ENCODE measurements around the gene GPR152. TPM values are rescaled to one million over a fixed set of nuclear protein-coding genes. Genes with fewer than 3 reads are reported as not detected.

The GPR152 gene
- total and polyA plus RNA-seq, 2 of the 8 experiments (the other 6 are each of a cell fraction or from before 2014, with no cell fraction given), result not detected

DNA sequence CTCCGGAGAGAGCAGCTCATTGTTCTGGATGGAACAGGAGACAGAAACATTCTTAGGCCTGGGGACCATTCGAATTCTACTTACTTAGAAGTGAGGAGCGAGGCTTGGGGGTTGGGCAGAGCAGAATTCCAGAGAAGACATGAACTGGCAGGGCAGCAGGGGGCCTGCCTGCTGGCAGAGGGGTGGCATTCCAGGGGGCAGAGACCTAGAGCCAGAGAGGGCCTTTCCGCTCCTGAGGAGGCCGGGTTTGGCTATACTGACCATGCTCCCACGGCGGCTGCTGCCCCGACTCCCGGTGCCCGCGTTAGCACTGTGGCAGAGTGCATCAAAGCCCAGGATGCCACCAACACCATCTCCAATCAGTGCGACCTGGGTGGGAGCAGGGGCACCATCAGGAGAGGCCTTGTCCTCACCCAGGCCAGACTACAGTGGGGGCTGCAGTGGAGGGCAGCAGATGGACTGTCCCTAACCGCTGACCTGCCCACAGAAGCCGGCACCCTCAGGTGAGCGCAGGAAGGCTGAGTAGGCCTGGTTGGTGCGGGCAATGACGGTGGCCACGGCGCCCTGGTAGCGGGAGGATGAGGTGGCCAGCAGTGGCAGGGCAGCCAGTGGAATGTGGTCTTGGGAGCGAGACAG lies 45.2 kb upstream of the GPR152 start:
- no peak overlapping the region for H2AK5ac ChIP-seq (ENCODE audit: low read depth, low read length)
- H2BK12ac ChIP-seq (ENCODE audit: low read depth, low read length), result no peak overlapping the region
- H2BK15ac ChIP-seq (ENCODE audit: low read length), result no peak overlapping the region
- peaks cover 0 to 17% (median 8%) of the 10 kb centered on the region in 4 experiments; a peak in 6 of 8 replicates for H3K36me3 ChIP-seq (ENCODE audit: control insufficient read depth in 2 of 4, insufficient read depth in 4 of 4, low read length in 3 of 4)
- no peak overlapping the region; the same call in 1 of the 2 replicates for H2BK5ac ChIP-seq (ENCODE audit: low read depth, low read length)
- H2AFZ ChIP-seq (ENCODE audit: low read length), result no peak overlapping the region
- H3K79me2 ChIP-seq (ENCODE audit: control insufficient read depth in 1 of 2, insufficient read depth in 2 of 2, low read length in 2 of 2), result no peaks in the 10 kb centered on the region
- WGBS, 2 experiments (ENCODE audit: extremely low coverage in 1 of 2, insufficient coverage in 1 of 2, insufficient read length in 1 of 2, insufficient replicate concordance in 2 of 2, low coverage in 1 of 2, low lambda C conversion rate in 2 of 2, missing lambda C conversion rate in 1 of 2), result 95% methylated on average over 21 of the region's 21 CpGs; no CpG with 5 or more reads in 1 of the 2 experiments
- H3K23me2 ChIP-seq (ENCODE audit: low read depth, low read length), result peaks cover 2% of the 10 kb centered on the region; the same call in 1 of the 2 replicates
- no peak overlapping the region for H4K8ac ChIP-seq (ENCODE audit: extremely low read depth, insufficient read depth, low read length)
- H3K14ac ChIP-seq (ENCODE audit: insufficient read length), result no peak overlapping the region
- no peak overlapping the region for H2BK120ac ChIP-seq (replicated peaks; ENCODE audit: low read depth, low read length)
- no peak for FAIRE-seq
- TF ChIP-seq TEAD4 (IDR thresholded peaks at IDR 0.05; ENCODE audit: low read depth, low read length) (no peak), EZH2 (IDR thresholded peaks at IDR 0.05; ENCODE audit: low read depth, low read length, severe bottlenecking) (no peak), CREB1 (IDR thresholded peaks at IDR 0.05) (no peak), KDM1A (IDR thresholded peaks at IDR 0.05; ENCODE audit: borderline replicate concordance, low read length) (no peak), CBX8 (IDR thresholded peaks at IDR 0.05; ENCODE audit: borderline replicate concordance, low read depth, low read length) (no peak), CHD1 (IDR thresholded peaks at IDR 0.05; ENCODE audit: low read depth, low read length) (no peak), BACH1 (IDR thresholded peaks at IDR 0.05; ENCODE audit: low read length) (no peak), JUN (IDR thresholded peaks at IDR 0.05; ENCODE audit: low read depth, low read length) (no peak), CTBP2 (IDR thresholded peaks at IDR 0.05; ENCODE audit: borderline replicate concordance, insufficient read depth, insufficient read length, low read length) (no peak)
- no peak overlapping the region for H3K56ac ChIP-seq (replicated peaks; ENCODE audit: insufficient read length, low read depth, low read length)
- no peak overlapping the region for H2BK20ac ChIP-seq (ENCODE audit: low read length)
- H3K4me3 ChIP-seq (ENCODE audit: extremely low read depth in 1 of 4, insufficient read depth in 2 of 4, low read depth in 3 of 4, low read length in 4 of 4), result no peak overlapping the region
- peaks cover 0 to 10% (median 0%) of the 10 kb centered on the region in 4 experiments; a peak in 2 of 7 replicates for H3K4me1 ChIP-seq (replicated peaks in 1 of 4; ENCODE audit: control insufficient read depth in 3 of 4, insufficient read depth in 4 of 4, low read length in 3 of 4)
- ChIA-PET POLR2A (ENCODE audit: partially characterized antibody) (interaction anchor here (1.1 kb wide), 1 partner anchor 10 kb away, joined by 4 read pairs; no protein-coding TSS in a partner anchor), CTCF (ENCODE audit: partially characterized antibody) (interaction anchor here (1.0 to 1.2 kb wide), 2 partner anchors 108 to 116 kb away, joined by 3 read pairs; no protein-coding TSS in a partner anchor)
- H3K27ac ChIP-seq (ENCODE audit: low read depth, low read length), result no peak overlapping the region
- DNase-seq (ENCODE audit: low read depth in 1 of 2, low spot score in 2 of 2), result no peak
- peaks cover 3 to 10% of the 10 kb centered on the region in 2 experiments for H4K20me1 ChIP-seq (replicated peaks in 1 of 2; ENCODE audit: control insufficient read depth in 1 of 2, insufficient read depth in 2 of 2, low read length in 2 of 2)
- no peak overlapping the region for H3K9ac ChIP-seq (replicated peaks in 1 of 4; ENCODE audit: extremely low read depth in 1 of 4, low read depth in 3 of 4, low read length in 3 of 4)
- H4K5ac ChIP-seq (ENCODE audit: insufficient read length, low read depth, low read length), result no peak overlapping the region
- H3K23ac ChIP-seq (ENCODE audit: insufficient read length), result no peak overlapping the region
- no peak overlapping the region for H4K91ac ChIP-seq (replicated peaks; ENCODE audit: insufficient read length, low read length)
- no peaks in the 10 kb centered on the region for H3K9me3 ChIP-seq (ENCODE audit: insufficient read depth in 2 of 2, low read depth in 1 of 2, low read length in 1 of 2)
- H3K79me1 ChIP-seq (ENCODE audit: low read depth, low read length), result no peaks in the 10 kb centered on the region
- H3K18ac ChIP-seq (ENCODE audit: extremely low read depth, low read length), result no peak overlapping the region
- H3K4ac ChIP-seq (replicated peaks; ENCODE audit: insufficient read length, low read depth, low read length), result no peak overlapping the region
- no peak overlapping the region for H3K4me2 ChIP-seq (ENCODE audit: insufficient read depth in 1 of 2, low read depth in 2 of 2, low read length in 2 of 2)
- no peaks in the 10 kb centered on the region; a peak in 2 of 7 replicates for H3K27me3 ChIP-seq (replicated peaks in 1 of 4; ENCODE audit: control insufficient read depth in 3 of 4, extremely low read depth in 1 of 4, insufficient read depth in 3 of 4, low read length in 3 of 4)

All from H1 (cell line).